HT-29 (cell line): ENCODE data around the gene COX4I2. TPM values are rescaled to one million over a fixed set of nuclear protein-coding genes. Genes with fewer than 3 reads are reported as not detected.

Experiments used
- DNase-seq: peaks from one replicate; pipeline ENCODE4 v3.0.0-alpha.2; 2015; ENCODE audit warnings: low spot score
- small RNA-seq: library from RNA; depleted of rRNA; stranded (forward); fragments of <200 nt; gene quantifications from one replicate; pipeline ENCODE3, GENCODE V24; 2014
- total RNA-seq: library from RNA; depleted of rRNA; stranded (reverse); fragments of >200 nt; shearing (Covaris generic); gene quantifications from 2 replicates; pipeline ENCODE4 v1.2.3, GENCODE V29; 2014; rRNA removed

The COX4I2 gene
- total RNA-seq, 1 experiment from 2014 or later = not detected

GRCh38 chr20:31693987-31694661 is 56.4 kb downstream of the COX4I2 start:
- peak; percentile 63 for DNase-seq

Small RNA genes lying within 50 kb of the gene (small RNA-seq; reads per million reads assigned to genes)
- gene MIR3193 = not detected

Other genes with a start within 250 kb of the COX4I2 start
- not detected in 2 replicates for gene DEFB119, start 247.3 kb upstream of the COX4I2 start, total RNA-seq
- not detected in 2 replicates for gene DEFB121, start 231.7 kb upstream of the COX4I2 start, total RNA-seq
- gene DEFB123, start 197.3 kb upstream of the COX4I2 start, total RNA-seq = not detected in 2 replicates
- not detected in 2 replicates for gene DEFB124, start 162.8 kb upstream of the COX4I2 start, total RNA-seq
- not detected in 2 replicates for gene REM1, start 162.6 kb upstream of the COX4I2 start, total RNA-seq
- 107 and 115 TPM in 2 replicates for gene HM13, start 123.5 kb upstream of the COX4I2 start, total RNA-seq
- gene ID1, start 32.6 kb upstream of the COX4I2 start, total RNA-seq = 1,531 and 1,848 TPM in 2 replicates
- 324 and 325 TPM in 2 replicates for gene BCL2L1, start 85.0 kb downstream of the COX4I2 start, total RNA-seq
- 94.4 and 101 TPM in 2 replicates for gene TPX2, start 101.4 kb downstream of the COX4I2 start, total RNA-seq
- gene MYLK2, start 181.4 kb downstream of the COX4I2 start, total RNA-seq = 0.37 and 0.41 TPM in 2 replicates
- gene FOXS1, start 207.7 kb downstream of the COX4I2 start, total RNA-seq = not detected in 2 replicates
- not detected in 2 replicates for gene DUSP15, start 232.6 kb downstream of the COX4I2 start, total RNA-seq
- gene TTLL9, start 232.7 kb downstream of the COX4I2 start, total RNA-seq = 0.03 and 0.05 TPM in 2 replicates